Ascending aorta (tissue), 2 donors: ENCODE measurements around the gene AMBRA1. TPM values are rescaled to one million over a fixed set of nuclear protein-coding genes. Genes with fewer than 3 reads are reported as not detected.

Experiments used
- DNase-seq, 2 donors: peaks; one replicate each; pipeline ENCODE4 v3.0.0-alpha.2; 2019; ENCODE audit warnings: low spot score in 2 of 2
- H3K27ac ChIP-seq, 2 donors: fragments of 200-600 bp; sonication (generic); one replicate each; pipeline ENCODE4 v1.5.1; 2016 to 2017; ENCODE audit warnings: mild to moderate bottlenecking in 1 of 2
- H3K27me3 ChIP-seq: fragments of 200-600 bp; sonication (generic); one replicate; pipeline ENCODE4 v1.5.1; 2017
- H3K36me3 ChIP-seq, 2 donors: fragments of 200-600 bp; sonication (generic); one replicate each; pipeline ENCODE4 v1.5.1; 2016
- H3K4me1 ChIP-seq, 2 donors: fragments of 200-600 bp; sonication (generic); one replicate each; pipeline ENCODE4 v1.5.1; 2016 to 2017; ENCODE audit warnings: mild to moderate bottlenecking in 1 of 2
- H3K4me3 ChIP-seq, 2 donors: fragments of 200-600 bp; sonication (generic); one replicate each; pipeline ENCODE4 v1.5.1; 2016 to 2017; ENCODE audit warnings: mild to moderate bottlenecking in 1 of 2
- H3K9me3 ChIP-seq, 2 donors: fragments of 200-600 bp; sonication (generic); one replicate each; pipeline ENCODE4 v1.5.1; 2016
- intact Hi-C: fragments of 100-400 bp; cut with DNase I; formaldehyde crosslinking; loops from one replicate; pipeline ENCODE4 v1.15.1; 2023
- total RNA-seq: library from RNA; depleted of rRNA; stranded (reverse); fragments of >200 nt; gene quantifications from one replicate; pipeline ENCODE4 v1.1.0, GENCODE V29; 2016
- TF ChIP-seq, protein P1 (sequence below), 3 experiments: fragments of 200-600 bp in 2 of 3; fragments of 450-650 bp in 1 of 3; sonication (generic) in 2 of 3; IDR thresholded peaks; one replicate each; pipeline ENCODE4 v1.5.1; 2016 to 2019; ENCODE audit warnings: antibody characterized with exemption in 3 of 3, mild to moderate bottlenecking in 1 of 3, moderate library complexity in 1 of 3

AMBRA1 gene
- total RNA-seq, 1 donor from 2014 or later: 12.1 TPM

DNA sequence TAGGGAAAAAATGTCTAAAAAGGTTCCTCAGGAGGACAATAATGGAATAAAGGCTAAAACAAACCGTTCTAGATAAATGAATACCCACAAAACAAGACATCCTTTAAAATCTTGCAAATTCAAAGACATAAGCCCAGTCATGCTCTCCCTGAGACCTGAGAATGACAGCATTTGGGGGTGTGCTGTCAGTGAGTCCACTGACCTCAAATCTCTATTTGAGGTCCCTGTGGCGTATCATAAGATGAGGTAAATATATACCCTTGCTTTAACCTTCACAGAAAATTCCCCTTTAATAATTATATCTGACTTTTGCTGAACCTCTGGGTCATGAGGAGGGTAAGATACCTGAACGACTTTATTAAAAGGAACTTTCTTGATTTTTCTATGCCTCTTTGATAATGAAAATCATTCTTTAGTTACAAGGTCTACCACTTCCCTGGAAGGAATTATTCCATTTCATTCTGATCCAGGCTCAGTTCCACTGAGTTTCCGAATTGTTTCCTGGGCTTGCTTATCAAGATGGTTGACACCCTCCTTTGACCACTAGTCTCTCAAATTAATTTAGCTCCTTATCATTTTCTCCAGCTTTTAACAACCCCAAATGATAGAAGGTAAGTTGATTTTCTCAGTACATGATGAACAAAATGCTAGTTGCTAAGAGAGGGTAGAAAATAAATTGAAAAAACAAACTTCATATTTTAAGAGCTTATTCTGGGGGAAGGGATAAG lies 148.5 kb downstream of the AMBRA1 start:
- no peak overlapping the region for H3K27ac ChIP-seq
- H3K36me3 ChIP-seq: peaks cover 10 to 13% of the 10 kb centered on the region in 2 donors
- peaks cover 8% of the 10 kb centered on the region in 2 donors for H3K4me1 ChIP-seq
- no peak overlapping the region for H3K4me3 ChIP-seq
- no peaks in the 10 kb centered on the region for H3K27me3 ChIP-seq
- no peak for DNase-seq
- intact Hi-C loops: no loop called here
- TF ChIP-seq, protein P1, sequence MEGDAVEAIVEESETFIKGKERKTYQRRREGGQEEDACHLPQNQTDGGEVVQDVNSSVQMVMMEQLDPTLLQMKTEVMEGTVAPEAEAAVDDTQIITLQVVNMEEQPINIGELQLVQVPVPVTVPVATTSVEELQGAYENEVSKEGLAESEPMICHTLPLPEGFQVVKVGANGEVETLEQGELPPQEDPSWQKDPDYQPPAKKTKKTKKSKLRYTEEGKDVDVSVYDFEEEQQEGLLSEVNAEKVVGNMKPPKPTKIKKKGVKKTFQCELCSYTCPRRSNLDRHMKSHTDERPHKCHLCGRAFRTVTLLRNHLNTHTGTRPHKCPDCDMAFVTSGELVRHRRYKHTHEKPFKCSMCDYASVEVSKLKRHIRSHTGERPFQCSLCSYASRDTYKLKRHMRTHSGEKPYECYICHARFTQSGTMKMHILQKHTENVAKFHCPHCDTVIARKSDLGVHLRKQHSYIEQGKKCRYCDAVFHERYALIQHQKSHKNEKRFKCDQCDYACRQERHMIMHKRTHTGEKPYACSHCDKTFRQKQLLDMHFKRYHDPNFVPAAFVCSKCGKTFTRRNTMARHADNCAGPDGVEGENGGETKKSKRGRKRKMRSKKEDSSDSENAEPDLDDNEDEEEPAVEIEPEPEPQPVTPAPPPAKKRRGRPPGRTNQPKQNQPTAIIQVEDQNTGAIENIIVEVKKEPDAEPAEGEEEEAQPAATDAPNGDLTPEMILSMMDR (IDR thresholded peaks at IDR 0.05): no peak
- no peaks in the 10 kb centered on the region for H3K9me3 ChIP-seq

DNA sequence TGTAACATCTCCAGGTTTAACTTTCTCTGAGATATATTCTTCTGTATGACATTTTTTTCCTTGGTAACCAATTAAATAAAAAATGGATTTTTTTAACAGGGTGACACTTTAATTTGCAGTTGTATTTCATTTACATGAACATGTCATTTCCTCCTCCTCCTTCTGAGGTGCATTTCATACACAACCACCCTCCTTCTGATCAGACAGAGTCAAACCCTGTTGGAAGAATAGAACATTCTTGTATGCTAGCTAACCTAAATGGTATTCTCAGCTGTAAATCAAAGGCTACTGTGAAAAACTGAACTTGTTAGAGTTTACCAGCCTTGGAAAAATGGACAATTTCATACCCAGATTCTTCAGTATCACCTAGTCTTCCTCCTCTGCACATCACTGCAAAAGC lies 149.5 kb downstream of the AMBRA1 start:
- Histone ChIP-seq H3K9me3 (no peaks in the 10 kb centered on the region), H3K4me1 (peaks cover 8% of the 10 kb centered on the region in 2 donors), H3K27me3 (no peaks in the 10 kb centered on the region), H3K27ac (no peak overlapping the region), H3K36me3 (peaks cover 10 to 13% of the 10 kb centered on the region in 2 donors), H3K4me3 (no peak overlapping the region)
- intact Hi-C loops: no loop called here
- DNase-seq: no peak
- TF ChIP-seq, protein P1 (IDR thresholded peaks at IDR 0.05): no peak

DNA sequence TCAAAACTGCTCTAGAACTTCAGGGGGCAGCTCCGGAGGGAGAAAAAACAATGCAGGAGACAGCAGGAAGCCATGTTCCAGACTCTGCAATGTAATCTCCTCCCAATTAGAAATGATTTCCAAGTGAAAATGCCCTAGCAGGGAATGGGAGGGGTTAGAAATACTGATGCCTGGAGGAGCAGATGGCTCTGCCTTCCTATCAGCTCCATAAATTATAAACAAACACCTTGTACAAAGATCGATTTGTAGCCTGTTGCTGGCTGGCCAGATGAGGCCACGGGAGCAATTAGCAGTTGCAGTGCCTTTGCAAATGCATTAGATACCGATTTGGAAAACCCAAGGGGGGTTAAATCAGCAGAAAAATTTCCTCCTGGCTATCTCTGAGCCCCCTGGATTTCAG lies 155.6 kb downstream of the AMBRA1 start:
- no peak for DNase-seq
- intact Hi-C loops: no loop called here
- no peak overlapping the region for H3K4me3 ChIP-seq
- H3K36me3 ChIP-seq: peaks cover 20 to 29% of the 10 kb centered on the region in 2 donors
- TF ChIP-seq, protein P1 (IDR thresholded peaks at IDR 0.05): no peak
- H3K27ac ChIP-seq: no peak overlapping the region
- no peaks in the 10 kb centered on the region for H3K27me3 ChIP-seq
- H3K9me3 ChIP-seq: no peaks in the 10 kb centered on the region
- H3K4me1 ChIP-seq: no peaks in the 10 kb centered on the region

DNA sequence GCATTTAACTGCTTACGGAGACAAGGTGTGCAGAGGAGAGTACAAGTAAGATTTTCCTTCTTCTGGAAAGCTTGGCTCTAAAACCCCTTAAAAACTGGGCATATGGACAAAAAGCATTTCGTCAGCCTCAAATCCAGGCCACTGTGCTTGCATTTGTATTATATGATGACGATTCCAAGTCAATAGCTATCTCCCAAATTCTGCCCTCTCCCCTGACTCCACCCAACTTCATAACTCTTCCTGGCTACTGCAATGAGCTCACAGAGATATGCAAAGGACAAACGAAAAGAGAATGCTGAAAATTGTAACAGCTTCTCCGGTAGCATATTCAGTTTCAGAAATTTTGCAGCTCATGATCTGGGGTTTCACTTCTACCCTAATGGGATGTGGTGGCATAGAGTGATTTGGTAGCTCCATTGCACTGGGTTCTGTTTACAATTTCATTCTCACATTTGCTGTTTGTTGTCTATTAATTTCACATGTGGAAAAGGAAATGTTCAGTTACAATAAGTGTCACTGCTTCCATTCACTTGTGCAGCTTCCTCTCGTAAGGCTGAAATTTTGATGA lies 156.6 kb downstream of the AMBRA1 start:
- Histone ChIP-seq H3K27me3 (no peaks in the 10 kb centered on the region), H3K27ac (no peak overlapping the region), H3K4me3 (no peak overlapping the region), H3K9me3 (no peaks in the 10 kb centered on the region), H3K36me3 (peaks cover 27 to 30% of the 10 kb centered on the region in 2 donors), H3K4me1 (no peaks in the 10 kb centered on the region)
- TF ChIP-seq, protein P1 (IDR thresholded peaks at IDR 0.05): no peak
- intact Hi-C loops: no loop called here
- DNase-seq: no peak

DNA sequence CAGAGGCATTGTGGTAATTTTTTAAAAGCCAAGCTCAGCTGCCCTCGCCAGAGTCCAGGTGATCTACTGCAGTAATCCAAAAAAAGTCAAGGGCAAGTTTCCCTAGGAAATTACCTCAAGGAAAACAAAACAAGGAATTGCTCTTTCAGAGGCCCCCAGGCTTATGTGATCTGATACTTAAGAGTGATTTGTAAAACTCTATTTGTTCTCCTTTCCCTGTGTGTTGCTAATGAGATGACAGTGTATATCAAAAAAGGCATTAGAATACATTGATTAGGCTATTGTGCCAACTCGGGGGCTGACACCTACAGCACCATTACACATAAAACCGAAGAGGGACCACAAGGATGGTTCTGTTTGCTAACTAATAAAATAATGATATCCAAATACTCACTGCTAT lies 157.7 kb downstream of the AMBRA1 start:
- TF ChIP-seq, protein P1 (IDR thresholded peaks at IDR 0.05): no peak
- Histone ChIP-seq H3K4me1 (no peaks in the 10 kb centered on the region), H3K36me3 (peaks cover 29 to 37% of the 10 kb centered on the region in 2 donors), H3K9me3 (no peaks in the 10 kb centered on the region), H3K4me3 (no peak overlapping the region), H3K27ac (no peak overlapping the region), H3K27me3 (no peaks in the 10 kb centered on the region)
- intact Hi-C loops: no loop called here
- DNase-seq: no peak
